GM12878 (cell line): ENCODE measurements around the gene ADGRF1. TPM values are rescaled to one million over a fixed set of nuclear protein-coding genes. Genes with fewer than 3 reads are reported as not detected.
A peak's percentile ranks its signal among the peaks of the same experiment; 100 is the strongest.

ENCODE experiments used
- ATAC-seq: fragments of 200-7000 bp; cut with Tn5 transposase; 3 replicates; pipeline ENCODE4 v1.9.1; 2020; ENCODE audit warnings: mild to moderate bottlenecking, moderate library complexity
- BruUV-seq: library from RNA; stranded (reverse); fragments of 400-500 nt; replicated peaks from 2 replicates; lab custom pipeline; 2021; lab: Mats Ljungman, UMichigan
- CTCF ChIA-PET: fragments of 300-600 bp; sonication (Branson Sonifier 250); formaldehyde crosslinking; extraction: SDS; loops from one replicate; lab custom pipeline; 2021; ENCODE audit warnings: inconsistent platforms; lab: Yijun Ruan, JAX
- POLR2A ChIA-PET: fragments of 350-600 bp; formaldehyde crosslinking; extraction: SDS; loops from one replicate; lab custom pipeline; 2021; ENCODE audit warnings: inconsistent platforms; lab: Charles Lee
- RAD21 ChIA-PET: fragments of 300-600 bp; sonication (Branson Sonifier 250); formaldehyde crosslinking; loops from one replicate; lab custom pipeline; 2023; ENCODE audit warnings: antibody characterized with exemption; ENCODE audit not compliant: unreplicated experiment; lab: Charles Lee
- SMC1A ChIA-PET: fragments of 300-600 bp; sonication (Branson Sonifier 250); formaldehyde crosslinking; loops from one replicate; lab custom pipeline; 2023; ENCODE audit not compliant: unreplicated experiment, uncharacterized antibody; lab: Charles Lee
- DNase-seq: peaks from one replicate; pipeline ENCODE4 v3.0.0-alpha.2; 2011; ENCODE audit warnings: low read depth, low spot score
- FAIRE-seq: peaks from 3 replicates; lab custom pipeline; 2011; peaks lifted over from hg19 to GRCh38; lab: Jason Lieb, UNC
- H2AFZ ChIP-seq: 2 replicates; pipeline ENCODE4 v1.6.0; 2011; ENCODE audit warnings: low read depth, low read length, control low read depth; ENCODE audit not compliant: control insufficient read depth
- H3K27ac ChIP-seq: 2 replicates; pipeline ENCODE4 v1.5.1; 2011; ENCODE audit warnings: control low read depth; ENCODE audit not compliant: control insufficient read depth, insufficient read depth
- H3K27me3 ChIP-seq, 2 experiments: replicated peaks in 1 of 2; 2 replicates each; pipeline versions ENCODE4 v1.6.0 to v1.6.1; 2011; ENCODE audit warnings: low read length in 1 of 2; ENCODE audit not compliant: control insufficient read depth in 2 of 2, insufficient read depth in 2 of 2
- H3K36me3 ChIP-seq, 2 experiments: 2 replicates each; pipeline ENCODE4 v1.5.1; 2011; ENCODE audit warnings: low read length in 1 of 2; ENCODE audit not compliant: control insufficient read depth in 2 of 2, insufficient read depth in 2 of 2
- H3K4me1 ChIP-seq: 2 replicates; pipeline ENCODE4 v1.6.1; 2011; ENCODE audit warnings: mild to moderate bottlenecking, low read length, moderate library complexity, mixed read lengths; ENCODE audit not compliant: control insufficient read depth, insufficient read depth
- H3K4me2 ChIP-seq: 2 replicates; pipeline ENCODE4 v1.6.0; 2011; ENCODE audit warnings: control low read depth; ENCODE audit not compliant: control insufficient read depth, insufficient read depth
- H3K4me3 ChIP-seq: fragments of 200-600 bp; sonication (generic); 2 replicates; pipeline ENCODE4 v1.5.1; 2016
- H3K79me2 ChIP-seq: 2 replicates; pipeline ENCODE4 v1.6.0; 2011; ENCODE audit warnings: low read length; ENCODE audit not compliant: control insufficient read depth, insufficient read depth
- H3K9ac ChIP-seq: 2 replicates; pipeline ENCODE4 v1.8.0; 2011; ENCODE audit warnings: low read length, control low read depth, mixed read lengths; ENCODE audit not compliant: control insufficient read depth, insufficient read depth
- H3K9me3 ChIP-seq: replicated peaks from 3 replicates; pipeline ENCODE4 v1.5.1; 2011; ENCODE audit warnings: mild to moderate bottlenecking, low read length; ENCODE audit not compliant: control insufficient read depth, insufficient read depth
- H4K20me1 ChIP-seq: 2 replicates; pipeline ENCODE4 v1.6.0; 2011; ENCODE audit not compliant: control insufficient read depth, insufficient read depth
- CHD1 ChIP-seq: IDR thresholded peaks from 2 replicates; pipeline ENCODE4 v1.6.1; 2012; ENCODE audit warnings: low read depth, low read length, improper control_type of control experiment
- CREB1 ChIP-seq: IDR thresholded peaks from 2 replicates; pipeline ENCODE4 v1.6.1; 2012; ENCODE audit warnings: low read depth, mild to moderate bottlenecking, inconsistent platforms
- IKZF1 ChIP-seq: fragments of 450-650 bp; conservative IDR thresholded peaks from 2 replicates; pipeline ENCODE4 v1.6.1; 2017; ENCODE audit warnings: antibody characterized with exemption, mild to moderate bottlenecking
- LARP7 ChIP-seq: fragments of 450-650 bp; IDR thresholded peaks from 2 replicates; pipeline ENCODE4 v1.6.1; 2017; ENCODE audit warnings: mild to moderate bottlenecking
- MYB ChIP-seq: fragments of 150-350 bp; IDR thresholded peaks from 2 replicates; pipeline ENCODE4 v1.6.1; 2014; ENCODE audit warnings: mild to moderate bottlenecking, low read depth, low read length, borderline replicate concordance
- RB1 ChIP-seq: fragments of 450-650 bp; formaldehyde crosslinking; IDR thresholded peaks from 2 replicates; pipeline ENCODE4 v1.6.1; 2017; ENCODE audit warnings: mild to moderate bottlenecking, borderline replicate concordance
- SUZ12 ChIP-seq: fragments of 200-600 bp; sonication (generic); IDR thresholded peaks from one replicate; pipeline ENCODE4 v1.6.1; 2018; ENCODE audit warnings: antibody characterized with exemption, mild to moderate bottlenecking; ENCODE audit not compliant: unreplicated experiment
- TCF12 ChIP-seq: IDR thresholded peaks from 2 replicates; pipeline ENCODE4 v1.6.1; 2011; ENCODE audit warnings: low read depth, mild to moderate bottlenecking, low read length
- YY1 ChIP-seq: IDR thresholded peaks from 2 replicates; pipeline ENCODE4 v1.6.1; 2011; ENCODE audit warnings: low read depth, mild to moderate bottlenecking, low read length
- WGBS: methylation state at CpG from one replicate; pipeline ENCODE4 v1.1.6; 2016; ENCODE audit warnings: low lambda C conversion rate; ENCODE audit not compliant: insufficient replicate concordance, insufficient coverage; ENCODE audit errors: missing lambda C conversion rate; 5-methylcytosine and 5-hydroxymethylcytosine counted together
- in situ Hi-C: fragments of 300-500 bp; cut with MboI; formaldehyde crosslinking; loops from 9 replicates; pipeline ENCODE4 v1.14.3; 2018; ENCODE audit warnings: mixed read lengths
- intact Hi-C: fragments of 100-400 bp; cut with micrococcal nuclease; formaldehyde crosslinking; loops from one replicate; pipeline ENCODE4 v1.14.2; 2022; ENCODE audit not compliant: unreplicated experiment
- polyA plus RNA-seq, 11 experiments: library from polyadenylated mRNA; depleted of rRNA in 4 of 11; unstranded in 6 of 11; stranded (reverse) in 5 of 11; fragments of >200 nt; fragmentation: Nextera tagmentation in 4 of 11; fragmentation: Illumina TruSeq in 1 of 11; extraction: Ambion mirVana in 4 of 11; extraction: Trizol in 1 of 11; gene quantifications; 1 replicate in 1 of 11; 2 replicates in 10 of 11; pipeline versions ENCODE4 v1.2.1 to v1.2.3, GENCODE V29; 2011 to 2016; ENCODE audit warnings: inconsistent platforms in 2 of 11, missing spikeins in 2 of 11, low read depth in 1 of 11
- total RNA-seq, 4 experiments: library from RNA; depleted of rRNA in 3 of 4; stranded (reverse); fragments of >200 nt in 3 of 4; fragmentation: Illumina TruSeq in 1 of 4; extraction: Trizol in 1 of 4; gene quantifications; 2 replicates each; pipeline versions ENCODE4 v1.2.1 to v1.2.3, GENCODE V29; 2013 to 2021
- TF ChIP-seq, protein P1 (sequence below): fragments of 450-650 bp; conservative IDR thresholded peaks from 2 replicates; pipeline ENCODE4 v1.6.1; 2017; ENCODE audit warnings: mild to moderate bottlenecking, moderate library complexity
- TF ChIP-seq, protein P2 (sequence below): fragments of 450-650 bp; IDR thresholded peaks from 2 replicates; pipeline ENCODE4 v1.6.1; 2017; ENCODE audit warnings: mild to moderate bottlenecking, moderate library complexity
- TF ChIP-seq, protein P3 (sequence below): fragments of 450-650 bp; IDR thresholded peaks from 2 replicates; pipeline ENCODE4 v1.6.1; 2014; ENCODE audit warnings: mild to moderate bottlenecking
- TF ChIP-seq, protein P4 (sequence below), 3 experiments: IDR thresholded peaks in 2 of 3; conservative IDR thresholded peaks in 1 of 3; 2 replicates each; pipeline ENCODE4 v1.5.1; 2011; ENCODE audit warnings: low read depth in 3 of 3, low read length in 3 of 3, mild to moderate bottlenecking in 3 of 3, control low read depth in 2 of 3, moderate library complexity in 2 of 3, inconsistent platforms in 1 of 3, mixed read lengths in 1 of 3; ENCODE audit not compliant: control insufficient read depth in 2 of 3, insufficient read depth in 1 of 3; ENCODE audit errors: extremely low read depth in 1 of 3
- TF ChIP-seq, protein P5 (sequence below): IDR thresholded peaks from 2 replicates; pipeline ENCODE4 v1.6.1; 2011; ENCODE audit warnings: borderline replicate concordance, low read depth, mild to moderate bottlenecking, moderate library complexity, mixed read lengths, low read length; ENCODE audit not compliant: insufficient read depth; ENCODE audit errors: extremely low read length

ADGRF1 gene
- total and polyA plus RNA-seq, 10 of the 15 experiments (the other 5 are each of a cell fraction or from before 2014, with no cell fraction given) = 0.05 TPM; not detected in 9

DNA sequence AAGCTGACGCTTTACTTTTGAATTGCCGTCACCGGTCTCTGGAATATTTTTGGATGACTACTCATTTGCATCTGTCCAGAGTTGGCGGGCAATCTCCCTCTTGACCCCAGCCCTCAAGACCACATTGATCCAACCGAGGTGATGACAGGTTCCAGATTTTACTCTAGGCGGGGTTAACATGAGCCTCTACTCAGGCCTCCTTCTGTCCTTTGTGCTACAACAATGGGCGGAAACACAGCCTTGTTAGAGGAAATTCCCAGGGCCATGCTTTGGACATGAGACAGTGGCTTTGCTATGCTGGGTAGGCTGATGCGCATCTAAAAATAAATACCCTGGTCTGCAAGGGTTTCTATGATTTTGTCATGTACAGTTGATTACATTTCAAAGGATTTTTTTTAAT, 93.4 kb downstream of the ADGRF1 start:
- Histone ChIP-seq H3K4me1 (no peaks in the 10 kb centered on the region), H3K9ac (no peak overlapping the region), H3K4me3 (no peak overlapping the region), H3K27me3 (peaks cover 0 to 3% of the 10 kb centered on the region in 2 experiments; a peak in 1 of 4 replicates), H3K36me3 (no peaks in the 10 kb centered on the region), H3K79me2 (no peaks in the 10 kb centered on the region), H3K27ac (no peak overlapping the region), H2AFZ (no peak overlapping the region), H3K4me2 (no peak overlapping the region), H3K9me3 (no peaks in the 10 kb centered on the region), H4K20me1 (no peaks in the 10 kb centered on the region)
- no peak for DNase-seq
- WGBS = 57% methylated on average over 8 of the region's 8 CpGs
- in situ Hi-C loops (no loop called here), intact Hi-C loops (no loop called here)
- RAD21 ChIA-PET = no interaction called here
- no peak for FAIRE-seq
- CTCF ChIA-PET = no interaction called here
- ATAC-seq = peak; percentile 22; the same call in 1 of the 3 replicates
- POLR2A ChIA-PET = no interaction called here
- TF ChIP-seq YY1 = no peak
- TF ChIP-seq CHD1 = no peak
- TF ChIP-seq, protein P1, sequence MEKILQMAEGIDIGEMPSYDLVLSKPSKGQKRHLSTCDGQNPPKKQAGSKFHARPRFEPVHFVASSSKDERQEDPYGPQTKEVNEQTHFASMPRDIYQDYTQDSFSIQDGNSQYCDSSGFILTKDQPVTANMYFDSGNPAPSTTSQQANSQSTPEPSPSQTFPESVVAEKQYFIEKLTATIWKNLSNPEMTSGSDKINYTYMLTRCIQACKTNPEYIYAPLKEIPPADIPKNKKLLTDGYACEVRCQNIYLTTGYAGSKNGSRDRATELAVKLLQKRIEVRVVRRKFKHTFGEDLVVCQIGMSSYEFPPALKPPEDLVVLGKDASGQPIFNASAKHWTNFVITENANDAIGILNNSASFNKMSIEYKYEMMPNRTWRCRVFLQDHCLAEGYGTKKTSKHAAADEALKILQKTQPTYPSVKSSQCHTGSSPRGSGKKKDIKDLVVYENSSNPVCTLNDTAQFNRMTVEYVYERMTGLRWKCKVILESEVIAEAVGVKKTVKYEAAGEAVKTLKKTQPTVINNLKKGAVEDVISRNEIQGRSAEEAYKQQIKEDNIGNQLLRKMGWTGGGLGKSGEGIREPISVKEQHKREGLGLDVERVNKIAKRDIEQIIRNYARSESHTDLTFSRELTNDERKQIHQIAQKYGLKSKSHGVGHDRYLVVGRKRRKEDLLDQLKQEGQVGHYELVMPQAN = no peak
- no peak for TF ChIP-seq TCF12
- TF ChIP-seq, protein P2, sequence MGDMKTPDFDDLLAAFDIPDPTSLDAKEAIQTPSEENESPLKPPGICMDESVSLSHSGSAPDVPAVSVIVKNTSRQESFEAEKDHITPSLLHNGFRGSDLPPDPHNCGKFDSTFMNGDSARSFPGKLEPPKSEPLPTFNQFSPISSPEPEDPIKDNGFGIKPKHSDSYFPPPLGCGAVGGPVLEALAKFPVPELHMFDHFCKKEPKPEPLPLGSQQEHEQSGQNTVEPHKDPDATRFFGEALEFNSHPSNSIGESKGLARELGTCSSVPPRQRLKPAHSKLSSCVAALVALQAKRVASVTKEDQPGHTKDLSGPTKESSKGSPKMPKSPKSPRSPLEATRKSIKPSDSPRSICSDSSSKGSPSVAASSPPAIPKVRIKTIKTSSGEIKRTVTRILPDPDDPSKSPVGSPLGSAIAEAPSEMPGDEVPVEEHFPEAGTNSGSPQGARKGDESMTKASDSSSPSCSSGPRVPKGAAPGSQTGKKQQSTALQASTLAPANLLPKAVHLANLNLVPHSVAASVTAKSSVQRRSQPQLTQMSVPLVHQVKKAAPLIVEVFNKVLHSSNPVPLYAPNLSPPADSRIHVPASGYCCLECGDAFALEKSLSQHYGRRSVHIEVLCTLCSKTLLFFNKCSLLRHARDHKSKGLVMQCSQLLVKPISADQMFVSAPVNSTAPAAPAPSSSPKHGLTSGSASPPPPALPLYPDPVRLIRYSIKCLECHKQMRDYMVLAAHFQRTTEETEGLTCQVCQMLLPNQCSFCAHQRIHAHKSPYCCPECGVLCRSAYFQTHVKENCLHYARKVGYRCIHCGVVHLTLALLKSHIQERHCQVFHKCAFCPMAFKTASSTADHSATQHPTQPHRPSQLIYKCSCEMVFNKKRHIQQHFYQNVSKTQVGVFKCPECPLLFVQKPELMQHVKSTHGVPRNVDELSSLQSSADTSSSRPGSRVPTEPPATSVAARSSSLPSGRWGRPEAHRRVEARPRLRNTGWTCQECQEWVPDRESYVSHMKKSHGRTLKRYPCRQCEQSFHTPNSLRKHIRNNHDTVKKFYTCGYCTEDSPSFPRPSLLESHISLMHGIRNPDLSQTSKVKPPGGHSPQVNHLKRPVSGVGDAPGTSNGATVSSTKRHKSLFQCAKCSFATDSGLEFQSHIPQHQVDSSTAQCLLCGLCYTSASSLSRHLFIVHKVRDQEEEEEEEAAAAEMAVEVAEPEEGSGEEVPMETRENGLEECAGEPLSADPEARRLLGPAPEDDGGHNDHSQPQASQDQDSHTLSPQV = no peak
- TF ChIP-seq IKZF1 = no peak
- TF ChIP-seq, protein P3, sequence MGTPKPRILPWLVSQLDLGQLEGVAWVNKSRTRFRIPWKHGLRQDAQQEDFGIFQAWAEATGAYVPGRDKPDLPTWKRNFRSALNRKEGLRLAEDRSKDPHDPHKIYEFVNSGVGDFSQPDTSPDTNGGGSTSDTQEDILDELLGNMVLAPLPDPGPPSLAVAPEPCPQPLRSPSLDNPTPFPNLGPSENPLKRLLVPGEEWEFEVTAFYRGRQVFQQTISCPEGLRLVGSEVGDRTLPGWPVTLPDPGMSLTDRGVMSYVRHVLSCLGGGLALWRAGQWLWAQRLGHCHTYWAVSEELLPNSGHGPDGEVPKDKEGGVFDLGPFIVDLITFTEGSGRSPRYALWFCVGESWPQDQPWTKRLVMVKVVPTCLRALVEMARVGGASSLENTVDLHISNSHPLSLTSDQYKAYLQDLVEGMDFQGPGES = no peak
- TF ChIP-seq, protein P4, sequence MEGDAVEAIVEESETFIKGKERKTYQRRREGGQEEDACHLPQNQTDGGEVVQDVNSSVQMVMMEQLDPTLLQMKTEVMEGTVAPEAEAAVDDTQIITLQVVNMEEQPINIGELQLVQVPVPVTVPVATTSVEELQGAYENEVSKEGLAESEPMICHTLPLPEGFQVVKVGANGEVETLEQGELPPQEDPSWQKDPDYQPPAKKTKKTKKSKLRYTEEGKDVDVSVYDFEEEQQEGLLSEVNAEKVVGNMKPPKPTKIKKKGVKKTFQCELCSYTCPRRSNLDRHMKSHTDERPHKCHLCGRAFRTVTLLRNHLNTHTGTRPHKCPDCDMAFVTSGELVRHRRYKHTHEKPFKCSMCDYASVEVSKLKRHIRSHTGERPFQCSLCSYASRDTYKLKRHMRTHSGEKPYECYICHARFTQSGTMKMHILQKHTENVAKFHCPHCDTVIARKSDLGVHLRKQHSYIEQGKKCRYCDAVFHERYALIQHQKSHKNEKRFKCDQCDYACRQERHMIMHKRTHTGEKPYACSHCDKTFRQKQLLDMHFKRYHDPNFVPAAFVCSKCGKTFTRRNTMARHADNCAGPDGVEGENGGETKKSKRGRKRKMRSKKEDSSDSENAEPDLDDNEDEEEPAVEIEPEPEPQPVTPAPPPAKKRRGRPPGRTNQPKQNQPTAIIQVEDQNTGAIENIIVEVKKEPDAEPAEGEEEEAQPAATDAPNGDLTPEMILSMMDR (IDR thresholded peaks at IDR 0.05 in 2 of 3, conservative IDR thresholded peaks at IDR 0.05 in 1 of 3; ENCODE audit: control insufficient read depth in 2 of 3, extremely low read depth in 1 of 3, insufficient read depth in 1 of 3, low read depth in 3 of 3, low read length in 3 of 3) = no peak
- TF ChIP-seq CREB1 = no peak
- TF ChIP-seq LARP7 = no peak
- no peak for TF ChIP-seq SUZ12
- no peak for TF ChIP-seq MYB
- TF ChIP-seq, protein P5, sequence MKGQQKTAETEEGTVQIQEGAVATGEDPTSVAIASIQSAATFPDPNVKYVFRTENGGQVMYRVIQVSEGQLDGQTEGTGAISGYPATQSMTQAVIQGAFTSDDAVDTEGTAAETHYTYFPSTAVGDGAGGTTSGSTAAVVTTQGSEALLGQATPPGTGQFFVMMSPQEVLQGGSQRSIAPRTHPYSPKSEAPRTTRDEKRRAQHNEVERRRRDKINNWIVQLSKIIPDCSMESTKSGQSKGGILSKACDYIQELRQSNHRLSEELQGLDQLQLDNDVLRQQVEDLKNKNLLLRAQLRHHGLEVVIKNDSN = no peak
- no peak for TF ChIP-seq RB1
- SMC1A ChIA-PET = no interaction called here
- no TSS peak for BruUV-seq
